Renal pelvis (tissue), 4 donors: ENCODE results near the gene SERP1. TPM values are rescaled to one million over a fixed set of nuclear protein-coding genes. Genes with fewer than 3 reads are reported as not detected.
"Not testable (repeated sequence)": the region's sequence is repeated elsewhere in the genome, so short reads cannot be mapped to it uniquely, and the experiment has no call there.

Source experiments
- DNase-seq: peaks from one replicate; pipeline ENCODE4 v3.0.0-alpha.2; 2013
- polyA plus RNA-seq, 3 donors: library from polyadenylated mRNA; unstranded; fragments of 120-200 nt; gene quantifications; one replicate each; pipeline ENCODE4 v1.2.1, GENCODE V29; 2013; ENCODE audit not compliant: insufficient read length in 3 of 3

Gene SERP1
- polyA plus RNA-seq, 3 donors: 113 to 124 (median 115) TPM

DNA sequence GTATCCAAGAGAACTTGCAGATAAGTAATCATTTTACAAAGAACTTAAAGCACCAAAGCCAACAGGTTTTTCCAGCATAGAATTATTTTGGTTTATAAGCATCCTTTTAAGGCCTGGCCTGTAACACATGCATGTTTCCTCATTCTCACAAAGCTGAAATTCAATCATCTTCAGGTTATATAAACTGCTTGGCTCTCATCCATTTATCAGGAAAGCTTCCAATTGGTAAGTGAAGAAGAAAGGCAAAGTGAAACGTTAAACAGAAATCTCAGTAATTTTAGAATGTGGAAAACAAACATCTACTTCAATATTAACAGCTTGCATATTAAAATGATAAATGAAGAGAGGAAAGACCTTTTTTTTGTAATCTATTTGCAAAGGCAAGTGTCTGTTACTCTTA lies 1.6 kb downstream of the SERP1 start:
- no peak for DNase-seq

DNA sequence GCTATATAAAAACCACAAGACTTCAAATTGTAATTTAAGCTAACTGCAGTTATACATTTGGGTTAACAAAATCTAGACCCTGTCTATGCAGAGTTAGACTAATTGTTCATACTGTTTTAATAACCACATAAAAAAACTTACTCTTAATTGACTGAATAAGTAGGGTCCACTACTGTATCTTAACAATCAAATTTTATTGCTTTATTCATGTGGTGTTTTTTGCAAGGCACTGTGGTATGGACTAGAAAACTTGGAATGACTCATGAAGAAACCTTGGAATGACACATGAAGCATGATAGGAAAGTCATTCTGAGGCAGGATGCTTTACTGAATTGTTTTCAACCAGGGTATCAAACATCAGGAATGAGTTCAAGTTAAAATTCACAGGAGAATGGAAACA lies 2.3 kb downstream of the SERP1 start:
- DNase-seq: no peak

DNA sequence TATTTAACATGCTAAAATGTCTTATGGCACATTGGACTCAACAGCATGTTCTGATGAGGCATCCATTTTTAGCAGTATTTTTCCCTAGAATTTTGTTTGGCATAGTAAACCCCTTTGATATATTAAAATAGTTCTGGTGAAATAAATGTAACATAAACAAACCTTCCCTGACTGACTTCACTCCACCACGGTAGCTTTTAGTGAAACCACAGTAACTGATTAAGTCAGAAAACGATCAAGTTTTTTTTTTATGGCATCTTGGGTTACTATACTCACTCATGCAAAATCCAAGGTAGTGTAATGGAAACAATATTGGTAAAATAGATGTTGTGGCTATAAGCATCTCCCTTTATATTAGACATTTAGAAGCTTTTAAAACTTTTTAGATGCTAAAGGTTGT lies 2.8 kb downstream of the SERP1 start:
- DNase-seq: no peak

DNA sequence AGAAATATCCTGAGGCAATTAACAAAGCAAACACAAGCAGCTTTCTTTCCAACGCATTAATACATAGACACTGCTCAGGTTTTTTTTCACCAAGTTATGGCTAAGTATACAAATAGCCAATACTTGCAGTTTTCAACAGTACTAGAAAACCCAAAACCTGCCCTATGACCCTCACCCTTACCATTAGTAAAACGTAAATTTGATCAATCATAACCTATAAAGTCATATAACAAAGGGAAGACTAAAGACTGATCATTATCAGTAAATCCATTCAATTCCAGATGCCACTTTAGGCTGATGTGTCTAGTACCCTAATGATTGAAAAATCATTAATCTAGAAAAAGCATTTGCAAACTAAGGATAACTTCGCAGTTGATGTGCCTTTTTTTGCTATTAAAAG lies 3.2 kb downstream of the SERP1 start:
- no peak for DNase-seq

DNA sequence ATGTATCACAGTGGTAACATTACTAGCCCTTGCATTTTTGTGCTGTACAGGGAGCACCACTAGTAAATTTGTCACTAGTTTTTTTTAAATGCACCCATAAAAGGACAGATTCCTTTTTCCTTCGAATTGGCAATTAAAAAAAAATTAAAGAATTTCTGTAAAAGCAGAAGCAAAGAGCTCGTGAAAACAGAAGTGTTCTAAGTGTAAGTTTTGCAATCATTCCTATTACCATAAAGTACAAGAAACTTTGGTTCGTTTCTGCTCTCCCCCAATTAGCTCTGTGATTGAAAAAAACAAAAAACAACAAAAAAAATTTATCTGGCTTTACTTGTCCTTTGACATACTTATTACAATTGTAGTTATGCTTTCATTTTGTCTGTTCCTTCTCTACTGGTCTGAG lies 5.3 kb downstream of the SERP1 start:
- no peak for DNase-seq

DNA sequence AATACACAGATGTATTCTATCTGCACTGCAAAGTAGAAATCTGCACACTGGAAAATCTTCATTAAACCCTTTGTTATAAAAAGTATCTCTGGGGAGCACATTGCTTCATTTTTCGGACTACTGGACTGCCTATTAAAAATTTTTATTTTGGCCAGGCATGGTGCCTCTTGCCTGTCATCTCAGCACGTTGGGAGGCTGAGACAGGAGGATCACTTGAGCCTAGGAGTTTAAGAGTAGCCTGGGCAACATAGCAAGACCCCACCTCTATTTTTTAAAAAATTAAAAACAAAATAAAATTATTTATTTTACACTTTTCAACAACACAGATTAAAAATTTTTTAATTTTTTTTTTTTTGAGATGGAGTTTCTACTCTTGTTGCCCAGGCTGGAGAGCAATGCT lies 6.0 kb downstream of the SERP1 start:
- no peak for DNase-seq

DNA sequence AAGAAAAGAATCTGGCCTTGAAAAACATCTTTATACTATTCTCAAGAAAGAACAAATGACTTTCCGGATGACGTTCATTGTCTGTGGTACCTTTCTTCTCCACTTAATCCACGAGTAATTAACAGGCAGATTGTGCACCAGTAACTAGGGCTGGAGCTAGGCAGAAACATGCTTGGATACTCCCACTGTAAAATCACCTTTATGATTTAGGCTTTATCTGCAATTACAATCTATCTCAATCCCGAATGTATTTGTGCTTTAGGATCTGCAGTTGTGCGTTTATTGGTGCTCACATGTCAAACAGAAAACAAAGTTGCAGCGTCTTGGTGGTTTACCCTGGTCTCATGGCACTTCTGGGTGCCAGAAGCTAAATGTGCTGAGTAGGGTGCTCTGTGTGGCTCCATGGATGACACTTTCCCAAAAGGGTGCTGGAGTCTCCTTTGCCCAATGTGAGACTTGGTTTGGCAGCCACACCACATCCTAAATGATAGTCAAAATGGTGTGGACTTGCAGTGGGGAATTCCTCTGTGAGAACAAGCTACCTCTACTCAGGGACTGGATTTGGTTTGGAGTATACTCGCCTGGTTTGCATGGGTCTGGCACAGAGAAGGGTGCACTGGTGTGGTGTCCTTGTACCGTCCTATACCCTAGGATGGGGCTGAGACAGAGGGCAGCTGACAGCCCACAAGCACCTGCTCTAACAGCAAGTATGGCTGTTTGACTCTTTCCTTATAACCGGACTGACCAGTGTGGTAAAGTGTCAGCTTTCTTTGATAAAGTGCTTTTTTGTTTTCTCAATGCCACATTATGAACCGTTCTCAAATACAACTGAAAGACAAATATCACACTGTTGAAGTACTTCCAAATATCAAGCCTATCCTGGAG lies 7.7 kb downstream of the SERP1 start:
- DNase-seq: no peak

DNA sequence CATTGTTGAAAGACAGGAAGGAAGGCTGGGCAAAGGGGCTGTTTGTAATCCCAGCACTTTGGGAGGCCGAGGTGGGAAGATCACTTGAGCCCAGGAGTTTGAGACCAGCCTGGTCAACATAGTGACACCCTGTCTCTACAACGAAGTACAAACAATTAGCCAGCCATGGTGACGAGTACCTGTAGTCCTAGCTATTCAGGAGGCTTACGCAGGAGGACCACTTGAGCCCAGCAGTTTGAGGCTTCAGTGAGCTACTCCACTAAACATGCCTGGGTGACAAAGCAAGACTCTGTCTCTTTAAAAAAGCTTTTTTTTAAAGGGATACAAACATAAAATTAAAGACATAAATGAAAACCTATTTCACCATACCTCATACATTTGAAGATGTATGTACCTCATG lies 11.1 kb downstream of the SERP1 start:
- no peak for DNase-seq

DNA sequence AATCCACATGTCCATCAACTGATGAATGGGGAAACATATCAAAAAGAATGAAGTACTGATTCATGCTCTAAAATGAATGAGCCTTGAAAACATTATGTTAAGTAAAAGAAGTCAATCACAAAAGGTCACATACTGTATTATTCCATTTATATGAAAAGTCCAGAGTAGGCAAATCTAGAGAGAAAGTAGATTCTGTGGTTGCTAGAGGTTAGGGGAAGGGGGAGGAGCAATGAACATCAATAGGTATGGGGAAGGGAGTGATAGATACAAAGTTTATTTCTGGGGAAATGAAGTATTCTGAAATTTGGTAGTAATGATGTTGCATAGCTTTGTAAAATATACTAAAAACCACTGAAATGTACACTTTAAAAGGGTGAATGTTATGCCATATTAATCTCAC lies 14.5 kb downstream of the SERP1 start:
- no peak for DNase-seq

DNA sequence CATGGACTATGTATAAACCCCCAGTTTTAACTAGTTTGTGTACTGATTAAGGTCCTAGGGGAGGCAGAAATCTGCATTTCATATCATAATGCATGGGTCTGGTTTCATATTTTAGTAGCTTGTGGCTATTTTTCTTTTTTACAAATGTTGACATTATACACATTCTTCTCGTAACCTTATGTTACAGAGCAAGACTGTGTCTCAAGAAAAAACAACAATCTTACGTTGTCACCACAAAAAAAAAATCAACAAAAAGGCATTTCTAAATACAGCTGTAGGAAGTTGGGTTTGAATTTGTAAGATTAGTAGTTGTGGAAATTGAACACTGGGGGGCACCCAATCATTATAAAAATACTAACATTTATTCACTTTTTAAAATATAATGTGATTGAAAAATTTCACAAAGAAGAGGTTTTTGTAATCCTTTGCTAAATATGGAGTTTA lies 17.9 kb downstream of the SERP1 start:
- DNase-seq: no peak

DNA sequence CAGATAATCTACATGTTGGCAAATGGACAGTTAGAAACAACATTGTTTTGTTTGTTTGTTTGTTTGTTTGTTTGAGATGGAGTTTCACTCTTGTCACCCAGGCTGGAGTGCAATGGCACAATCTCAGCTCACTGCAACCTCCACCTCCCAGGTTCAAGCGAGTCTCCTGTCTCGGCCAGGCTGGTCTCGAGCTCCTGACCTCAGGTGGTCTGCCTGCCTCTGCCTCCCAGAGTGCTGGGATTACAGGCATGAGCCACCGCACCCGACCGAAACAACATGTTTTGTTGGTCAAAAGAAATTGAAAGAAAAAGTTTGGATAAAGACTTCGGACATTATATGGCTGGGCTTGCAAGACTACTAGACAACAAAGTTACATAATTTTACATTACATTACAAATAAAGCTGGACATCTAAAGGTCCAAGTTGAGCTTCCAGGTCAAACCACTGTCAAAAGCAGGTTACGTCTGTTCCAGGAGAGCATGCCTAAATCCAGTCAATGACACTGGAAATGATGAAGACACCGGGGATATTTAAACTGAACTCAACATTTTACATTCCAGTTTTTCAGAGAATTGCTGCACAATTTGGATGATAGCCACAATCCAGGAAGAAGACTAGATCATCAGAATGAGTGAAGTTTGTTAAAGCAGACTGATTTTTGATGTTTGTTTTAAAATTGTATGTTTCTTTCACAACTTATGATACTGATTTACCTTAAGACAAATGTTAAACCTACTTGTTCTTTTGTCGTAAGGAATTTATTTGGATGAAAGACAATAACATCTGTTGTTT lies 18.6 kb downstream of the SERP1 start:
- no peak for DNase-seq

DNA sequence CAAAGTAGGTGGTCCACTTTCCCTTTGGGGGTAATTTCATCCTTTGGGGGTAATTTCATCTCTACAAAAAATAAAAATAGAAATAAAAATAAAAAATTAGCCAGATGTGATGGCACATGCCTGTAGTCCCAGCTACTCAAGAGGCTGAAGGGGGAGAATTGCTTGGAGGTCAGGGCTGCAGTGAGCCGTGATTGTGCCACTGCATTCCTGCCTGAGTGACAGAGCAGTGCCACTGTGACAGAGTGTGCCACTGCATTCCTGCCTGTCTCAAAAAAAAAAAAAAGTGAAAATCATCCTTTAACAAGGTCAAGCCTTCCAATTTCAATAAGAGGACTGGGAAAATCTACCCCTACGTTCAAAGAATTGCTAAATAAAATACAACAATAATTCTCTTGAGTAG lies 22.8 kb downstream of the SERP1 start:
- DNase-seq: no peak

DNA sequence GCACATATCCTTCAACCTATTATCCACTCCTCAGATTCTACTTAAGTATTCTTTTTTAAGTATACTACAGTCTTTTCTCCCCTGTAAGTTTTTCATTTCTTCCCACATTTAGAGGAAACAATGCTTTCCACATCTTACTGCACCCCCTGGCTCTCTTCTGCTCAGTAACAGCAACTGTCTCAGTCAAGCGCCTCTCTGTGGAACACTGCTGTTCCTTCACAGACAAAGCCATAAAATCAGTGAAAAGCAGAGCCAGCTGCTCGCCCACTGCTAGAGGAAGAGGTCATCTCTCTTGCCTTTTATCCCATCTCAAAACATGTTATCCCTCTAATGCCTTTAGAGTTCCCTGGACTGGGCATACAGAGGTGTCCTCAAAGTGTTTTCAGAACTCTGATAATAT lies 24.8 kb downstream of the SERP1 start:
- DNase-seq: no peak

DNA sequence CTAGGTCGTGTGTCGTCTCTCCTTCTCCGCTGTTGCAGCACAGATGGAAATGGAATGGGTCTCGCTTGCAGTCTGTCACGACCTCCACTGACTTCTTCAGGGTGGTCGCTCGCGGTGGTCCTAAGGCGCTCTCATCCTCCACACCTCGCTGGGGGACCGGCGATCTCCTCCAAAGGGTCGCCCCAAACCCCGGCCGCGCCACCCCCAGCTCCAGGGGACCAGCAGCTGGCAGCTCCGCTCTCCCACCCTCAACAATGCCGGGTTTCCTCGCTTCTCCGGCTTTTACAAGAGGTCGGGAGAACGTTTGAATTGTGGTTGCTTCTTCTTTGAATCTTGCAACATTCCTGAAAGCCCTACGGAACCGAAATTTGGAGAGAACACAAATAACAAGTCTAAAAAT lies 25.9 kb downstream of the SERP1 start:
- DNase-seq: no peak

DNA sequence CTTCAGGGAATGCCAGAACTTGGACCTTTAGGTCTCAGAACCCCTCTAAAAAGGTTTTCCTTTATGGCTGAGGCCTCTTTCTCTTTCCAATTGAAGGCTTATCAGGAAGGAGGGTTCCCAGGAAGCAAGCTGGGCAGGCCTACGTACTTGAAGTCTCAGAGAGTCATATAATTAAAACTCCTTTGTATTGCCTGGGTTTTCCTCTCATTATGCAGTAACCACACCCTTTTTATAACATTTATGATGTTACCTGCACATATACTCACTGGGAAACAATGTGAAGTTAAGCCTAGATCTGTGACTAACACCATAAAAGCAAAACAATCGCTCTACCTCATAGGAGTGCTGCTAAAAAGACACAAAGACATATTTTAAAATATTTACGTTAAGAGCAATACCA lies 27.3 kb downstream of the SERP1 start:
- DNase-seq: no peak

DNA sequence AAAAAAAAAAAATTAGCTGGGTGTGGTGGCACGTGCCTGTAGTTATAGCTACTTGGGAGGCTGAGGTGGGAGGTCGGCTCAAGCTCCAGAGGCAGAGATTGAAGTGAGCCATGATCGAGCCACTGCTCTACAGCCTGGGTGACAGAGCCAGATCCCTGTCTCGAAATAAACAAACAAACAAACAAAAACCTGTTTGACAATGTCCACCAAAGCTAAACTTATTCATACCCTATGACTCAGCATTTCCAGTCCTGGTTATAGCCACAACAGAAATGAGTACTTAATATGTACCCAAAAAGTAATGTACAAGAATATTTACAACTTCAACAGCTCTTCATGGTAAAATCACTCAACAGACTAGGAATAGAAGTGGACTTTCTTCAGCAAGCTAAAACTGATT lies 31.1 kb downstream of the SERP1 start:
- DNase-seq: no peak

DNA sequence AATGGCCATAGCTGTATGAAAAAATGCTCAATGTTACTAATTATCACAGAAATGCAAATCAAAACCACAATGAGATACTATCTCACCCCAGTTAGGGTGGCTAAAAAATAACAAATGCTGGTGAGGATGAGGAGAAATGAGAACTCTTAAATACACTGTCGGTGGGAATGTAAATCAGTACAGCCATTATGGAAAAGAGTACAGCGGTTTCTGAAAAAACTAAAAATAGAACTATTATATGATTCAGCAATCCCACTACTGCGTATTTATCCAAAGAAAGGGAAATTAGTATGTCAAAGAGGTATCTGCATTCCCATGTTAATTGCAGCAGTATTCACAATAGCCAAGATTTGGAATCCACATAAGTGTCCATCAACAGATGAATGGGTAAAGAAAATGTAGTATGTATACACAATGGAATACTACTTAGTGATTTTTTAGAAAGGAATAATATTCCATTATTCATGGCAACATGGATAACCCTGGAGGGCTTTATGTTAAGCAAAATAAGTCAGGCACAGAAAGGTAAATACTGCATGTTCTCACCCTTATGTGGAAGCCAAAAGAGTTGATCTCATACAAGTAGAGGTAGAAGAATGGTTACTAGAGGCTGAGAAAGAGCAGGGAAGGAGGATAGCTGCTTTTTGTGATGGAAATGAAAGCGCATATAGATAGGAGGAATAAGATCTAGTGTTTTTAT lies 35.0 kb downstream of the SERP1 start:
- no peak for DNase-seq

DNA sequence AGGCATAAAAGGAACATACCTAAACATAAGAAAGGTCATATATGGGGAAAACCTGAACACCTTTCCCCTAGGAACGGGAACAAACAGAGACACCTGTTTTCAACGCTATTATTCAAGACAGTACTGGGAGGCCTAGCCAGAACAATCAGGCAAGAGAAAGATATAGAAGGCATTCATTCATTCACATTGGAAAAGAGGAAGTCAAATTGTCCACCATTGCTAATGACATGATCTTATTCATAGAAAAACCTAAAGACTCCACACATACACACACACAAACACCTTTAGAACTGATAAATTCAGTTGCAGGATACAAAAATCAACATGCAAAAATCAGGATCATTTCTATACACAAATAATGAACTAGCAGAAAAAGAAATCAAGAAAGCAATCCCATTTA lies 36.5 kb downstream of the SERP1 start:
- no peak for DNase-seq

DNA sequence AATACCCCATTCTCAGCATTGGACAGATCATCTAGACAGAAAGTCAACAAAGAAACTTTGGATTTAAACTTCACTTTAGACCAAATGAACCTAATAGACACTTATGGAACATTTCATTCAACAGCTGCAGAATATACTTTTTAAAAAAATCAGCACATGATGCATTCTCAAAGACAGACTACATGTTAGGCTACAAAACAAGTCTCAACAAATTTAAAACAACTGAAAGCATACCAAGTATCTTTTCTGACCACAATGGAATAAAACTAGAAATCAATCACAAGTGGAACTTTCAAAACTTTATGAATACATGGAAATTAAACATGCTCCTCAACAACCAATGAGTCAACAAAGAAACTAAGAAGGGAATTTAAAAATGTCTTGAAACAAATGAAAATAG lies 37.9 kb downstream of the SERP1 start:
- no peak for DNase-seq

DNA sequence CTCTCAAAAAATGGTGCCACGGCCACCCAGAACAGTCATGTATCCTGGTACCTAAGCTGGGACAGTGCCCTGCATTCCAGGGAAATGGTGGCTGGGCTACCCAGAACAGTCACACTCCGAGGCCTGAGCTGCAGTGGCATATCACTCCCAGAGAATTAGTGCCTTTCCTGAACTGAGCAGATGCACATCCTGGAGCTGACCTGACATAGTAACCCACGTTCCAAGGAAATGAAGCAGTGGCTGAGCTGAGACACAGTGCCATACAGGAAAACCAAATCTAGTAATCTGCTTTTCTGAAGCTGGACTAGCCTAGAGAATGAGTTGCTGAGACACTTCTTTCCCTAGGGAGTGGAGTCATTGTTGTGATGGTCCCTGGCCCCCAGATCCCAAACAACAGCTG lies 41.8 kb downstream of the SERP1 start:
- DNase-seq: no peak

DNA sequence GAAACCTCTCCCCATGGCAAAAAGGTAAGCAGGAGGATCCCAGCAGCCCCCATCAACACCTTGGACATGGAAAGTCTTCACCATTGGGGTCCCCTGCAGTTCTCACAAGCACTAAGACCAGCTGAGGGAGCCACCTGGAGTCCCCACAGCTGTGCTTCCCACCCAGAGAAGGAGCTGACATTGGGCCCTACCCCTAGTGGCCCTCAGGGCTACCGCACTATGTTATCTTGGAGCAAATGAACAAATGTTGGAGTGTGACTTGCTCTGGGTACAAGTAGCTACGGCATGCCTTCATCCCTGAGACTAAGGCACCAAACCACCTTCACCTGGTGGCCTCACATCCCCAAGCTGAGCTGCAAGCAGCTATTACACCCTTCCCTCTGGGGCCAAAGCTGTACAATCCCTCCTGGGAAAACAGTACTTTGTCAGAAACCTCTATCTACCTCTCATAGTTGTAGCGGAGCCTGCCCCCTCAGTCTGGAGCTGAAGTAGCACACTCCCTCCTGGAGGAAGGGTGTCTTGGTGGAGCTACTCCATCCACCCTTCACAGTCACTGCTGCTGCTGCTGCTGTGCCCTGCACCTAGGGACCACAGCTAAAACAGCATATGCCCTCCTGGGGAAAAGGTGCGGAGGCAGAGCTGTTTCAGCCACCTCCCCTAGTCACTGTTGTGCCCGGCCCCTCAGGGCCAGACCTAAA lies 42.7 kb downstream of the SERP1 start:
- DNase-seq: no peak

DNA sequence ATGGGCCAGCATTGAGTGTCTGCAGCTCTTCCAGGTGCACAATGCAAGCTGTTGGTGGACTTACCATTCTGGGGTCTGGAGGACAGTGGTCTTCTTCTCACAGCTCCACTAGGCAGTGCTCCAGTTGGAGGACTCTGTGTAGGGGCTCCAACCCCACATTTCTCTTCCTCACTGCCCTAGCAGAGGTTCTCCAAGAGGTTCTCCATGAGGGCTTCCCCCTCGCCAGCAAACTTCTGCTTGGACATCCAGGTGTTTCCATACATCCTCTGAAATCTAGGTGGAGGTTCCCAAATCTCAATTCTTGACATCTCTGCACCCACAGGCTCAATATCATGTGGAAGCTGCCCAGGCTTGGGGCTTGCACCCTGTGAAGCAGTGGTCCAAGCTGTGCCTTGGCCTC lies 45.3 kb downstream of the SERP1 start:
- DNase-seq: not testable (repeated sequence)
